ENCODE measurements around the gene RNF144B.

The RNF144B gene

DNA sequence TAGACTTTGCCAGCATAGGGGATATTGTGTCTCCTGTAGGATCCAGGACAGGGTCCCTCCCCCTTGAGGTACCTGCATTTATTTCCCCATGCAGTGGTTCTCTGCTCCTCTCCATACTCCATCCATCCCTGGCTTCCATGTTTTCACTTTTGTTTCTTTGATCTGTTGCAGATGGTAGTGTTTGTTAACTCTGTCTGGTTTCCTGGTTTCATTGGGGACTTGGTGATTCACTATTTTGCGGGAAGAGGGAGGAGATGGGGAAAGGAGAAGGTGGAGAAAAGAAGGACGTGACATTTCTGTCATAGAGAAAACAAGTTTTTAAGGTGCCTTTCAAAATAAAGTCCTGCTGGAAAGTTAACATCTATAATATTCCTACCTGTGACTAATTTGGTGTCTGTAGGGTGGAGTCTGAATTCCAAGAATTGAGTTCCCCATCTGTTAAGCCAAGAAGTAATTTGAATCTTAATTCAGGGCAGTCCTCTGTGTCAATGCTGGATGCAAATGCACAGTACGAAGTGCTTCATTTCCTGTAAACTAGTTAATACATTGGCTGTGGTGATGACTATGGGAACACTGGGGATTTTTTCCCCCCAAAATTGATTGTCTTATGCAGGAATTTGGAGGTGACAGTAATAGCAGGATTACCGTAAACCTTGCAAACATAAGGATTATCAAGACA lies 6.9 kb upstream of the RNF144B start:
- TF ChIP-seq, protein P1, sequence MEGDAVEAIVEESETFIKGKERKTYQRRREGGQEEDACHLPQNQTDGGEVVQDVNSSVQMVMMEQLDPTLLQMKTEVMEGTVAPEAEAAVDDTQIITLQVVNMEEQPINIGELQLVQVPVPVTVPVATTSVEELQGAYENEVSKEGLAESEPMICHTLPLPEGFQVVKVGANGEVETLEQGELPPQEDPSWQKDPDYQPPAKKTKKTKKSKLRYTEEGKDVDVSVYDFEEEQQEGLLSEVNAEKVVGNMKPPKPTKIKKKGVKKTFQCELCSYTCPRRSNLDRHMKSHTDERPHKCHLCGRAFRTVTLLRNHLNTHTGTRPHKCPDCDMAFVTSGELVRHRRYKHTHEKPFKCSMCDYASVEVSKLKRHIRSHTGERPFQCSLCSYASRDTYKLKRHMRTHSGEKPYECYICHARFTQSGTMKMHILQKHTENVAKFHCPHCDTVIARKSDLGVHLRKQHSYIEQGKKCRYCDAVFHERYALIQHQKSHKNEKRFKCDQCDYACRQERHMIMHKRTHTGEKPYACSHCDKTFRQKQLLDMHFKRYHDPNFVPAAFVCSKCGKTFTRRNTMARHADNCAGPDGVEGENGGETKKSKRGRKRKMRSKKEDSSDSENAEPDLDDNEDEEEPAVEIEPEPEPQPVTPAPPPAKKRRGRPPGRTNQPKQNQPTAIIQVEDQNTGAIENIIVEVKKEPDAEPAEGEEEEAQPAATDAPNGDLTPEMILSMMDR (IDR thresholded peaks at IDR 0.05; ENCODE audit: extremely low read depth, missing control alignments), result no peak
- DNase-seq (ENCODE audit: low spot score), result no peak

DNA sequence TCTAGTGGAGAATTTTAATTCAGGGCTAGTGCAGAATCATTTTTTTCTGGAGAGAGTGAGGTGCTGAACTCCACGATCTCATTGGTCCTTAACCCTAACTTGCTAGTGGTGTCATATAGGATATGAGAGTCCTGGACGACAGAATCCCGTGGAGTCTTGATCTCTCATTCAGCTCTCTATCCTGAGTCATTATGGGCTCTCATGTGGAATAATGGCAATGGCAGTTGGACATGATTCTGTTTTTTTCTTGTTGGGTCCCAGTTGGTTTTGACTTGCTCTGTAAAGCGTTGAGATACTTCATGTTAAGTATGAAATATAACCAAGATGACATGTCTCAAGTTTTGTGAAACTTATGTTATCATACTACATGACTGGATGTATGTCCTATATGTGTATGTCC lies 6.3 kb upstream of the RNF144B start:
- no peak for DNase-seq (ENCODE audit: low spot score)
- TF ChIP-seq, protein P1 (IDR thresholded peaks at IDR 0.05; ENCODE audit: extremely low read depth, missing control alignments), result no peak

DNA sequence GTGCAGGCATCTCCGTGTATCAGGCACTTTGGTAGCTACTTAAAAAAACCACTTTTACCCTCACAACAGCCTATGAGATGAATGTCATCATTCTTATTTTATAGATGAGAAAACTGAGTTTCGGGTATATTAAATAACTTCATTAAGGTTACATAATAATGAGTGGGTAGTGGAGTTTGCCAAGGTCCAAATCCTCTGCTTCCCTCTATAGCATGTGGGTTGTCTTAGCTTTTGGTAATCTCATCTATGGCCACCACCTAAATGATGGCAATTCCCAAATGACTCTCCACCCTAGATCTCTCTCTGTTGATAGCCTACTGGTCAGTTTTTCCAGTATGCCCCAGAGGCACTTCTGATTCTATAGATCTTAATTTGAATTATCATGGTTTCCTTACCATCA lies 3.7 kb upstream of the RNF144B start:
- no peak for DNase-seq (ENCODE audit: low spot score)
- TF ChIP-seq, protein P1 (IDR thresholded peaks at IDR 0.05; ENCODE audit: extremely low read depth, missing control alignments), result no peak

DNA sequence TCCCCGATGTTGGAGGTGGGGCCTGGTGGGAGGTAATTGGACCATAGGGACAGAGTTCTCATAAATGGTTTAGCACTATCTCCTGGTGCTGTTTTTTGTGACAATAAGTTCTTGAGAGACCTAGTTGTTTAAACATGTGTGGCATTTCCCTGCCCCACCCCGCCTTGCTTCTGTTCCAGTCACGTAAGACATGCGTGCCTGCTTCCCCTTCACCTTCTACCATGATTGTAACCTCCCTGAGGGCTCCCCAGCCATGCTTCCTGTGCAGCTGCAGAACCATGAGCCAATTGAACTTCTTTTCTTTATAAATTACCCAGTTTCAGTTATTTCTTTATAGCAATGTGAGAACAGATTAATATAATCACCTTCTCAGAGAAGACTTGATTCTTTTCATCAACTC lies 2.5 kb upstream of the RNF144B start:
- no peak for DNase-seq (ENCODE audit: low spot score)
- TF ChIP-seq, protein P1 (IDR thresholded peaks at IDR 0.05; ENCODE audit: extremely low read depth, missing control alignments), result no peak

DNA sequence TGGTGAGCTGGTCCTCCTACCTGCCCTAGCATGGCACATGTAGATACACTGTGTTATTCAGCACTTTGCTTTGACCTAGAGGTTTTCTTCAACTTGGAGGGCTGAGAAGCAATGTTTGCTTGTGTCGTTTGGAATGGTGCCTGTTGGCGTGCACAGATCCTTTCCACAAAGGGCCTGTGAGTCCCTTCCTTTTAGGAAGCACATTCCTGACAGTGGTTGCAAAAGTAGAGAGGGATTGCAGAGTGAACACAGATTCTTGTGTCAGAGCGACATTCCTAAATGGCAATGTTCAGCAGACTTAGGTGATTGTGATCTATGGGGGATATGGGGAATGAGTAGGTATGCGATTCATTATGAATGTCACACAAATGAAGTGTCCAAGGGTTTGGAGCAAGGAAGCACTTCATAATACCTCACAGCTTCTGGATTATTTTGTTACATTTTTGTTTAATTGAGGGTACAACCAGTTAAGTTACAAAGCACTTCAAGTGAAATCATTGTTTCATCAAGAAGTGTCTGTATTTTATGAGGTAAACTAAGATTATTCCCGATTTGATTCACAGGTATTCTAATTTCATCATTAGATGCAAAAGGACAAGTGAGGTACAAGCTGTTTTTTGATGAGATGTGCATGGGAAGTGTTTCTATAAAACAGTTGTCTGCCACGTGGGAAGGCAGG lies 713 bp upstream of the RNF144B start:
- TF ChIP-seq, protein P1 (IDR thresholded peaks at IDR 0.05; ENCODE audit: extremely low read depth, missing control alignments), result no peak
- no peak for DNase-seq (ENCODE audit: low spot score)

DNA sequence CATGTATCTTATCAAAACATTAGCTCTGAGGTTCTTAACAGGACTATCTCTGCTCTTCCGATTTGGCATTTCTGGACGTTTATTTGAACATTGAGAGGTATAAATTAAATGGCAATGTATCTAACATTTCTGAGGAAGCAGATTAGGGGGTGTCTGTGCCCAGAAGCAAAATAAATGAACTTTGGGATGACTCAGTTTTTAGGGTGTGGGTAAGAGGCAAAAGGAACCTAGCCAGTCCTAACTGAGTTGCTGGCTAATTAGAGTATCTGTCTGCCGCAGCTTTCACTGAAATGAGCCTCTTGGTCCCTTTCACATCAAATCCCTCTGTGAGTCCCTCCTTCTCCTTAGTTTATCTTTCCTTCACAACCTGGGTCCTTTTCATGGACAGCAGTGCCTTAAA lies 1.1 kb downstream of the RNF144B start:
- TF ChIP-seq, protein P1 (IDR thresholded peaks at IDR 0.05; ENCODE audit: extremely low read depth, missing control alignments), result no peak
- no peak for DNase-seq (ENCODE audit: low spot score)

DNA sequence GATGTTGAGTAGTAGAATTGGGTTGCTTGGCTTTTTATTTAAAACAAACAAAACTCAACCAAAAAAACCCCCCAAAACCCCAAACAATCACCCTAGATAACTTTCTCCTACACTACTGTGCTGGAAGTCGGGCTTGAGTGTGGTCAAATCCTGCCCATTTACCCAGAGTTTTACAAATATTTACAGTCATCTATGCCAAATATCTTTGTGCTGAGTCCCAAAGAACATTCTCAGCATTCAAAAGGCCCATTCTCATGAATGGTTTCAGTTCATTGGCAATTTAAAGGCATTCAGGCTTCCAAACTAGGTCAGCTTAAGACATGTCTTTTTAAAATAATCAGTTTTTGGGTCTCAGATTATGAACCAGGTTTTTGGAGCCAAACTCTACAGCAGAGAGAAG lies 1.8 kb downstream of the RNF144B start:
- DNase-seq (ENCODE audit: low spot score), result no peak

More for the DNA sequence above, 1.8 kb downstream of the RNF144B start:
- TF ChIP-seq, protein P1 (IDR thresholded peaks at IDR 0.05; ENCODE audit: extremely low read depth, missing control alignments), result no peak

Measured in GM20000 (cell line).